DOHH2 (cell line): ENCODE results near the gene UXT.

Source experiments
- EZH2phosphoT487 ChIP-seq: fragments of 200-600 bp; sonication (generic); IDR thresholded peaks from 2 replicates; pipeline ENCODE4 v1.6.1; 2017; ENCODE audit warnings: borderline replicate concordance, mild to moderate bottlenecking, antibody characterized with exemption, low read length, moderate library complexity, mixed read lengths
- TF ChIP-seq, protein P1 (sequence below): fragments of 200-600 bp; sonication (generic); IDR thresholded peaks from one replicate; pipeline ENCODE4 v1.5.1; 2014; ENCODE audit warnings: antibody characterized with exemption, mild to moderate bottlenecking, low read depth, low read length; ENCODE audit not compliant: poor library complexity, severe bottlenecking

DNA sequence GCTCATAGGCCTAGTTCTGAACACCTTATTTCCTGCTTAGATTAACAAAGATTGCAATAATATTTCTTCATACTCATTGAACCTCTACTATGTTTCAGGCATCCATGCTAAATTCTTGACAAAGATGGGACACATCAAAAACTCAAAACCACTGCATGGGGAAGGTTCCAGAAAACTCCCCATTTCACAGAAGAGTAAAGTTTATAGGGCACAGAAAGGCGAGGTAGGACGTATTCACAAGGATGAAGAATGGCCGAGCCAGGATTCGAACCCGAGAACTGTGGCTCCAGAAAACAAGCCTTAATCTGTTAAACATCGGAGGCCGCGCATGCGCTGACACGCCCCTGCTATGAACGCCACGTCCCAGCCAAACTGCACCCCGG is 688 bp downstream of the UXT start:
- TF ChIP-seq, protein P1, sequence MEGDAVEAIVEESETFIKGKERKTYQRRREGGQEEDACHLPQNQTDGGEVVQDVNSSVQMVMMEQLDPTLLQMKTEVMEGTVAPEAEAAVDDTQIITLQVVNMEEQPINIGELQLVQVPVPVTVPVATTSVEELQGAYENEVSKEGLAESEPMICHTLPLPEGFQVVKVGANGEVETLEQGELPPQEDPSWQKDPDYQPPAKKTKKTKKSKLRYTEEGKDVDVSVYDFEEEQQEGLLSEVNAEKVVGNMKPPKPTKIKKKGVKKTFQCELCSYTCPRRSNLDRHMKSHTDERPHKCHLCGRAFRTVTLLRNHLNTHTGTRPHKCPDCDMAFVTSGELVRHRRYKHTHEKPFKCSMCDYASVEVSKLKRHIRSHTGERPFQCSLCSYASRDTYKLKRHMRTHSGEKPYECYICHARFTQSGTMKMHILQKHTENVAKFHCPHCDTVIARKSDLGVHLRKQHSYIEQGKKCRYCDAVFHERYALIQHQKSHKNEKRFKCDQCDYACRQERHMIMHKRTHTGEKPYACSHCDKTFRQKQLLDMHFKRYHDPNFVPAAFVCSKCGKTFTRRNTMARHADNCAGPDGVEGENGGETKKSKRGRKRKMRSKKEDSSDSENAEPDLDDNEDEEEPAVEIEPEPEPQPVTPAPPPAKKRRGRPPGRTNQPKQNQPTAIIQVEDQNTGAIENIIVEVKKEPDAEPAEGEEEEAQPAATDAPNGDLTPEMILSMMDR, result no peak
- TF ChIP-seq EZH2phosphoT487, result no peak
